Subcutaneous adipose tissue (tissue), 4 donors: ENCODE results near the gene BRD9. TPM values are rescaled to one million over a fixed set of nuclear protein-coding genes. Genes with fewer than 3 reads are reported as not detected.

Experiments used
- CTCF ChIP-seq: fragments of 450-650 bp; IDR thresholded peaks from one replicate; pipeline ENCODE4 v1.5.1; 2016; ENCODE audit warnings: low read depth, mild to moderate bottlenecking, control low read depth, antibody characterized with exemption, moderate library complexity
- total RNA-seq, 4 donors: library from RNA; depleted of rRNA; stranded (reverse); fragments of >200 nt; gene quantifications; one replicate each; pipeline ENCODE4 v1.1.0, GENCODE V29; 2016

BRD9 gene
- total RNA-seq, 4 donors from 2014 or later, result 22.6 to 34.5 (median 29.8) TPM

- TF ChIP-seq CTCF, result no peak
Observed at GRCh38 chr5:900781-901180, 8.2 kb upstream of the BRD9 start.

GRCh38 chr5:893711-894110, 1.1 kb upstream of the BRD9 start:
- TF ChIP-seq CTCF, result no peak

- no peak for TF ChIP-seq CTCF
Observed at GRCh38 chr5:893137-893506, 521 bp upstream of the BRD9 start.

- TF ChIP-seq CTCF, result no peak
Observed at GRCh38 chr5:891837-892393, 686 bp downstream of the BRD9 start.

GRCh38 chr5:891117-891836, 1.3 kb downstream of the BRD9 start:
- TF ChIP-seq CTCF, result no peak

- TF ChIP-seq CTCF, result no peak
Observed at GRCh38 chr5:889075-889710, 3.4 kb downstream of the BRD9 start.

GRCh38 chr5:888638-889035, 4.0 kb downstream of the BRD9 start:
- TF ChIP-seq CTCF, result no peak
